ENCODE measurements around the gene ANKRD28.

DNA sequence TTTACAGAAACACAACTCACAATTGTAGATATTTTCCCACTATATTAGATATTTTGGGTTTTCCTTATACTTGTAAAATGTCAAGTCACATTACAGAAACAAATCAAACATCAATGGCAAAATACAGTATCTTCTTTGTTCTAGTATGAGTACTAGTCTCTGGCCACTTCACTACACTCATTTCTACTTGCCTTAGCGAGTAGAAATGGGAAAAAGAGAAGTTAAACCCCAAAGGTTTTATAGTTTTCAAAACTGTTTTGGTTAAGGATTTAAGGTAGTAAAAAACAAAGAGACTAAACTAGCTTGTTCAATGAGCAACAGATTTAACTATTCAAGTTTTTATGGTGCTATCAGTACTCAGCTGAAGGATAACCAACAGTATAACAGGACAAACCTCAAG, 114.5 kb downstream of the ANKRD28 start:
- TF ChIP-seq HDGF (IDR thresholded peaks at IDR 0.05; ENCODE audit: borderline replicate concordance): no peak
- no peak for TF ChIP-seq BHLHE40 (IDR thresholded peaks at IDR 0.05; ENCODE audit: borderline replicate concordance)
- no peak for TF ChIP-seq FOXA1 (IDR thresholded peaks at IDR 0.05)
- no peak for TF ChIP-seq FOXM1 (IDR thresholded peaks at IDR 0.05; ENCODE audit: borderline replicate concordance)
- TF ChIP-seq ARNT (IDR thresholded peaks at IDR 0.05): no peak
- TF ChIP-seq SP1 (IDR thresholded peaks at IDR 0.05): no peak
- TF ChIP-seq TARDBP (IDR thresholded peaks at IDR 0.05): no peak
- no peak for TF ChIP-seq FOXK2 (IDR thresholded peaks at IDR 0.05)
- no peak for TF ChIP-seq NFRKB (IDR thresholded peaks at IDR 0.05)
- TF ChIP-seq, protein P1, sequence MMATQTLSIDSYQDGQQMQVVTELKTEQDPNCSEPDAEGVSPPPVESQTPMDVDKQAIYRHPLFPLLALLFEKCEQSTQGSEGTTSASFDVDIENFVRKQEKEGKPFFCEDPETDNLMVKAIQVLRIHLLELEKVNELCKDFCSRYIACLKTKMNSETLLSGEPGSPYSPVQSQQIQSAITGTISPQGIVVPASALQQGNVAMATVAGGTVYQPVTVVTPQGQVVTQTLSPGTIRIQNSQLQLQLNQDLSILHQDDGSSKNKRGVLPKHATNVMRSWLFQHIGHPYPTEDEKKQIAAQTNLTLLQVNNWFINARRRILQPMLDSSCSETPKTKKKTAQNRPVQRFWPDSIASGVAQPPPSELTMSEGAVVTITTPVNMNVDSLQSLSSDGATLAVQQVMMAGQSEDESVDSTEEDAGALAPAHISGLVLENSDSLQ (IDR thresholded peaks at IDR 0.05): no peak
- no peak for TF ChIP-seq LEF1 (IDR thresholded peaks at IDR 0.05; ENCODE audit: borderline replicate concordance)
- TF ChIP-seq SUZ12 (IDR thresholded peaks at IDR 0.05): no peak

All from HEK293T (cell line).